HL-60 (cell line): Measurements from ENCODE around the gene XPR1.

ENCODE experiments used
- CTCF ChIP-seq: IDR thresholded peaks from one replicate; pipeline ENCODE4 v1.5.1; 2011; ENCODE audit warnings: low read length, control low read depth, inconsistent platforms; ENCODE audit not compliant: insufficient read depth
- GABPA ChIP-seq: IDR thresholded peaks from 2 replicates; pipeline ENCODE4 v1.6.1; 2012; ENCODE audit warnings: low read depth
- POLR2AphosphoS5 ChIP-seq: IDR thresholded peaks from 2 replicates; pipeline ENCODE4 v1.6.1; 2012; ENCODE audit warnings: low read depth
- REST ChIP-seq: IDR thresholded peaks from 2 replicates; pipeline ENCODE4 v1.6.1; 2012; ENCODE audit warnings: low read depth; ENCODE audit not compliant: insufficient replicate concordance
- SPI1 ChIP-seq: IDR thresholded peaks from 2 replicates; pipeline ENCODE4 v1.6.1; 2012; ENCODE audit warnings: low read depth, mild to moderate bottlenecking, borderline replicate concordance

- no peak for TF ChIP-seq CTCF
- no peak for TF ChIP-seq REST
- TF ChIP-seq POLR2AphosphoS5 = no peak
- no peak for TF ChIP-seq SPI1
- TF ChIP-seq GABPA = no peak
Observed at GRCh38 chr1:180786624-180787023, 154.8 kb downstream of the XPR1 start.
